ENCODE data around the gene IGF1R.
A peak's percentile ranks its signal among the peaks of the same experiment; 100 is the strongest.

IGF1R gene

GRCh38 chr15:98648654-98649471 is 524 bp downstream of the IGF1R start:
- peak; percentile 11 to 15 for DNase-seq (ENCODE audit: low read depth in 2 of 2)

GRCh38 chr15:98649472-98650416 is 1.4 kb downstream of the IGF1R start:
- peak; percentile 29 to 30 for DNase-seq (ENCODE audit: low read depth in 2 of 2)

- DNase-seq (ENCODE audit: low read depth in 2 of 2), result peak; percentile 9 to 17
These were observed 2.2 kb downstream of the IGF1R start for GRCh38 chr15:98650417-98651035.

GRCh38 chr15:98651036-98651481 is 2.7 kb downstream of the IGF1R start:
- peak in 1 of 2 donors; percentile 6 for DNase-seq (ENCODE audit: low read depth in 2 of 2)

- DNase-seq (ENCODE audit: low read depth in 2 of 2), result no peak
These were observed 3.4 kb downstream of the IGF1R start for GRCh38 chr15:98651581-98652220.

- no peak for DNase-seq (ENCODE audit: low read depth in 2 of 2)
These were observed 5.3 kb downstream of the IGF1R start for GRCh38 chr15:98653686-98654085.

GRCh38 chr15:98654790-98655360 is 6.5 kb downstream of the IGF1R start:
- DNase-seq (ENCODE audit: low read depth in 2 of 2), result no peak

GRCh38 chr15:98655732-98656131 is 7.4 kb downstream of the IGF1R start:
- DNase-seq (ENCODE audit: low read depth in 2 of 2), result no peak

DNA sequence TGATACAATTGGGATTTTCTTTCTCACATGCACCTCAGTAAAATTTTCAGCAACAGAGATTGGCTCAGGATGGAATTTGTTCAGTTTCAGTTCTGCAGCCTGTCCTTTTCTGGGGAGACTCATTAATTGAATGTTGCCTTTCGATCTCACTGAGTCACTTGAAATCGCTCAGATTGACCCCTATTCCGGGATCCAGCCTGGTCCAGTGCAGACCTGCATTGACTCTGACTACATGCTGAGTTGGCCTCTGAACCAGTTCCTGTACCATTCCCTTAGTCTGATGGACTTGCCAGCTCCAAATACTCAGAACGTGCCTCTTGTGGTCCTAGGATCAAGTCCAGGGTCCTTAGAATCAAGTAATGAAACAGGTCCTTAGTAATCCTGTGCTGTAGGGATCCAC is 9.4 kb downstream of the IGF1R start:
- DNase-seq (ENCODE audit: low read depth in 2 of 2), result no peak

DNA sequence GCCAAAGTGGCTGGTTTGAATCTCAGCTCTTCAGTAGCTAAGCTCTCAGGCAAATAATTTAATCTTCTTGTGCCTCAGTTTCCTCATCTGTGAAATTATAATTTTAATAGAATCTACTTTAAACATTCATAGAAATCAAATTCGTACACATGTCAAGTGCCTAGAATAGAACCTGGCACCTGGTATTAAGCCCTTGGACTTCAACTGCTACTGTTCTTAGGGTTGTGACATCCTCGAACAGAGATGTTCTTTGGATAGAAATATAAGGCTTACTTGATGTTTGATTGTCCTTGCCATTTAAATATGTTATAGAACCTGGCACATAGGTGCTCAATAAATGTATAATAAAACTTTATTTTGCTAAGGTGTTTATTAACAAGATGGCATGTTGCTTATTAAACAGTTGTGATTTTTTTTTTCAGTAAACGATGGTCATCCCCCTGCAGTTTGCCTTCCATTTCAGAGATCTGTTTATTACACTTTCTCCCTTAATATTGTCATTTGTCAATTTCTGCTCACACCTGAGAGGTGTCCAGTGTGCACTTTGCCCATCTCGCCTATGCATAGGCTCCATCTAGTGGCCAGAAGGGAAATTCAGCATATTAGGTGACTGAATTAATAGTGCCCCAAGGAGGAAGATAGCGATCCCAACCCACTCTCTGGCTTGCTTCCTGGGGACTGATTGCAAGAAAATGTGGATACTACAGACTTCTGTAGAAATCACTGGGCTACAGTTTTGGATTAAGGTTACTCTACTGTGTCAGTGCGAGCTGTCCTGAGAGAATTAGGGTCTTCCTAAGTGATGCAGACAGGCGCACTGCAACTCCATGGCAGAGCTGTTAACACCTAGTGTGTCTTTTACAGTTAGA is 10.7 kb downstream of the IGF1R start:
- DNase-seq (ENCODE audit: low read depth in 2 of 2), result no peak

DNA sequence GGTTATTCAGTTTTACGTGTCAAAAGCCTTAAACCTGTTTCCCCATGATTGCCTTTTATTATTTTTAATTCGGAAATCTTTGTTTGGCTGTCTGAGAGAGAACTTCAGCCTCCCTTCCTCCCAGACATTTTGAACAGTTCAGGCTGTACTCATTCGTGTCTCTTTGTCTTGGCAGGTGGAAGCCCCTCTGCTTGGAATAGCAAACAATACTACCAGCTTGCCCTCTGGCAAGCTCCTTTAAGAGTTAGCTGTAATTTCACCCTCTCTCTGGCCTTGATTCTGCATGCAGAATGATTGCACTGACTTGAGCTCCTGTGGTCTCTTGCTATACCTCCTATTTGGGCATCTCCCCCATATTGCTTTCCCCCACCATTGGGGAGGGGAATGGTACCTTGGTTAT is 11.7 kb downstream of the IGF1R start:
- no peak for DNase-seq (ENCODE audit: low read depth in 2 of 2)

- DNase-seq (ENCODE audit: low read depth in 2 of 2), result no peak
These were observed 14.7 kb downstream of the IGF1R start for GRCh38 chr15:98663045-98663444.

- no peak for DNase-seq (ENCODE audit: low read depth in 2 of 2)
These were observed 15.3 kb downstream of the IGF1R start for GRCh38 chr15:98663606-98664005.

DNA sequence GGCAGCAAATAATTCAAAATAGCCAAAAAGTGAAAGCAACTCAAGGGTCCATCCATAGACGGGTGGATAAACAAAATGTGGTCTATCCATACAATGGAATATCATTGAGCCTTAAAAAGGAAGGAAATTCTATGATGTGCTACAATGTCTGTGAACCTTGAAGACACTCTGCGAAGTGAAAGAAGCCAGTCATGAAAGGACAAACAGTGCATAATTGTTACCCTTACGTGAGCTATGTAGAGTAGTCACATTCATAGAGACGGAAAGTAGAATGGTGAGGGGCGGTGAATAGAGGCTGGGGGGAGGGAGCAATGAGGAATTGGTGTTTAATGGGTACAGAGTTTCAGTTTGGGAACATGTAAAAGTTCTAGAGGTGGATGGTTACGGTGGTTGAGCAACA is 18.1 kb downstream of the IGF1R start:
- no peak for DNase-seq (ENCODE audit: low read depth in 2 of 2)

- no peak for DNase-seq (ENCODE audit: low read depth in 2 of 2)
These were observed 18.5 kb downstream of the IGF1R start for GRCh38 chr15:98666841-98667240.

DNA sequence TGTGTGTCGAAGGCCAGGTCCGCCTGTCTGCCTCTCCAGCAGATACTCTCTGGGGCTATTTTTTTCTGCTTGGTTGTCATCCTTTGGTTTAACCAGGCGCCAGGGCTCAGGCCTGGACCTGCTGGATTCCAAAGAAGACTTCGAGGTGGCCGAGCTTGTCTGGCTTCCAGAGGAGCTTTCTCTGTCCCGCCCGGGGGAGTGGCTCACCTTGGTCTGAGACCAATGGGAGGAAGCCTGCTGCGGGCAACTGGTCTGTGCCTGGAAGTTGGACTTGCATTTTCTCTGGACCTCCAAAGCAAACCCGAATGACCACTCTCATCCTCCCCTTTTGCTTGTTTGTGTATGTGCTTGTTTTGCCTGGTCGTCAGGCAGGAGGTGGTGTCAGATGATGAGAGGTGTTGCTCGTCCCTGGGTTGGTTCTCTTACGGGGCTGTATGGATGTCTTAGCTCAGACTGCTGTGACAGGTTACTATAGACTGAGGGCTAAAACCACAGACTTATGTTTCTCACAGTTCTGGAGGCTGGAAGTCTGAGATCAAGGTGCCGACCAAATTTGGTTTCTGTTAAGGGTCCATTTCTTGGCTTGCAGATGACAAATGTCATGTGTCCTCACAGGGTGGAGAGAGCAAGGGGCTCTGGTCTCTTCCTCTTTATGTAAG is 19.3 kb downstream of the IGF1R start:
- no peak for DNase-seq (ENCODE audit: low read depth in 2 of 2)

DNA sequence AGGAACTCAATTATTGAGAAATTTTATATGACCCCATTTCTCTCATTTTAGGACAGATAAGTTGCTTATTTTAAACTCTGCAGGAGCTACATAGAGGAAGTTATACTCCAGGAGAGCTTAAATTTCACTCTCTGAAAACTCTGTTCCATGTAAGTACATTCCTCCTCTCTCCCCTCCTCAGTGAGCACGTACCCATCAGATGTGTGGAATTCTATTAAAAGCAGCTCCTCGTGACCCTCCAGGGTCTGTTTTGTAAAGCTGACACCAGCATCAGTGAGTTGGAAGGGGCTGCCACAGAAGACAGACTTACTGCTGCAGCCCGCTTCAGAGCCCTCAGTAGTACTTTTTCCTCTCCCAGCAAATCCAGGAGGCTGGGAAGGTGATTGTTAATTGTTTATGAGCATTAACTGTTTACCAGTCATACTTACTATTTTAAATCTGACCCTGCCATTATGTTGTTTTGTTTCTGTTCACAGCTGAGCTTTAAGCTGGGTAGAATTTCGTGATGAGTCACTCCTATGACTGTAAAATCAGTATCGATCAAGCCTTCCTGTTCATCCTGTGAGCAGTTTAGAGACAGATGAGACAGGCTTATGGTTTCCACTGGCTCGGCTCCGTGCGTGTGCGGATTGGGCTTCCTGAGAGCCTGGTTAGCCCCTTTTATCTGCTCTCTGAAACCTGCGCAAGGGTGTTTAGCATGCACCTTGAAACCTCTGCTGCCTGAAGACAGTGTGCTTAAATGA is 20.4 kb downstream of the IGF1R start:
- DNase-seq (ENCODE audit: low read depth in 2 of 2), result peak; percentile 27 to 37

GRCh38 chr15:98669638-98670037 is 21.3 kb downstream of the IGF1R start:
- DNase-seq (ENCODE audit: low read depth in 2 of 2), result no peak
